Measurements from ENCODE around the gene MRPS18A.
"Not testable (repeated sequence)": the region's sequence is repeated elsewhere in the genome, so short reads cannot be mapped to it uniquely, and the experiment has no call there.

The MRPS18A gene

GRCh38 chr6:43639984-43640800, 47.4 kb downstream of the MRPS18A start:
- DNase-seq (ENCODE audit: extremely low read depth, low read depth) = no peak
- no peak for TF ChIP-seq CTCF (IDR thresholded peaks at IDR 0.05; ENCODE audit: low read depth, low read length)

- no peak for DNase-seq (ENCODE audit: extremely low read depth, low read depth)
- no peak for TF ChIP-seq CTCF (IDR thresholded peaks at IDR 0.05; ENCODE audit: low read depth, low read length)
These were observed 51.3 kb downstream of the MRPS18A start for GRCh38 chr6:43636308-43636659.

- no peak for TF ChIP-seq CTCF (IDR thresholded peaks at IDR 0.05; ENCODE audit: low read depth, low read length)
- no peak for DNase-seq (ENCODE audit: extremely low read depth, low read depth)
These were observed 51.9 kb downstream of the MRPS18A start, which contains the start of gene MAD2L1BP for GRCh38 chr6:43635387-43636307. Gene MAD2L1BP, plus strand, starts transcription at chr6:43635840. Its CDS starts 36 bp downstream, at chr6:43635876.

GRCh38 chr6:43634702-43635303, 52.8 kb downstream of the MRPS18A start:
- no peak for TF ChIP-seq CTCF (IDR thresholded peaks at IDR 0.05; ENCODE audit: low read depth, low read length)

GRCh38 chr6:43633002-43633401, 54.6 kb downstream of the MRPS18A start:
- not testable (repeated sequence) for DNase-seq (ENCODE audit: extremely low read depth, low read depth)

More at GRCh38 chr6:43634702-43635303, 52.8 kb downstream of the MRPS18A start:
- no peak for DNase-seq (ENCODE audit: extremely low read depth, low read depth)

GRCh38 chr6:43630980-43631619, 56.5 kb downstream of the MRPS18A start:
- no peak for DNase-seq (ENCODE audit: extremely low read depth, low read depth)
- no peak for TF ChIP-seq CTCF (IDR thresholded peaks at IDR 0.05; ENCODE audit: low read depth, low read length)
